Measurements from ENCODE around the gene MYO1G. TPM values are rescaled to one million over a fixed set of nuclear protein-coding genes. Genes with fewer than 3 reads are reported as not detected.
A peak's percentile ranks its signal among the peaks of the same experiment; 100 is the strongest.

Gene MYO1G
- total and polyA plus RNA-seq, 4 experiments from 2014 or later = 92.9 to 168 (median 119) TPM

DNA sequence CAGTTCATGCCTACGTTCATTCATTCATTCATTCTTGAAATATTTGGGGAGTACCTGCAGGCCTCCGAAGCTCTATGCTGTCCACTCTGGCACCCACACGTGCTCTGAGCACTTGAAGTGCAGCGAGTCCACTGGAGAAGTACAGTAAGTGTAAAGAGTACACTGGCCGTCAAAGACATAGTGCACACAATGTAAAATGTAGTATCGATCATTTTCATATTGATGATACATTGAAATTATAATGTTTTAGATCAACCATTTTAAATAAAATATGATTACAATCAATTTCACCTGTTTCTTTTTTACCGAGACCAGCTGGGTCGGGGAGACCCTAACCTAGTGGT, 56.5 kb downstream of the MYO1G start:
- ChIA-PET POLR2A (ENCODE audit: partially characterized antibody) (interaction anchor here (1.0 kb wide), 1 partner anchor 74 kb away, joined by 3 read pairs; no protein-coding TSS in a partner anchor), CTCF (ENCODE audit: partially characterized antibody) (interaction anchor here (0.7 to 9.6 kb wide), 16 partner anchors 9 to 357 kb away, joined by 3 to 160 read pairs (median 6); partner anchors contain the start of genes PURB and TMED4)
- peak overlapping the region in 1 of 7 donors; percentile 77 for H3K27ac Mint-ChIP-seq
- no peaks in the 10 kb centered on the region for H3K36me3 ChIP-seq (ENCODE audit: insufficient read depth, low read length)
- H3K27ac ChIP-seq (ENCODE audit: low read depth, low read length) = no peak overlapping the region
- H3K36me3 Mint-ChIP-seq = no peaks in the 10 kb centered on the region
- H3K27me3 ChIP-seq (ENCODE audit: insufficient read depth, low read length) = no peaks in the 10 kb centered on the region
- H3K4me3 ChIP-seq (ENCODE audit: low read length in 2 of 2) = no peak overlapping the region
- no peak for DNase-seq
- H3K9me3 Mint-ChIP-seq = no peaks in the 10 kb centered on the region
- H3K4me1 Mint-ChIP-seq = peaks cover 0 to 10% (median 7%) of the 10 kb centered on the region in 4 donors
- intact Hi-C loops (cut with micrococcal nuclease) = loop anchor here (1.0 kb wide), 4 partner anchors 37 to 334 kb away; partner anchors contain the start of gene PURB
- H3K4me1 ChIP-seq (ENCODE audit: insufficient read depth, low read length) = peaks cover 4% of the 10 kb centered on the region
- no peaks in the 10 kb centered on the region for H3K9me3 ChIP-seq (ENCODE audit: control insufficient read depth in 1 of 2, low read length in 2 of 2)
- H3K4me3 Mint-ChIP-seq = peak overlapping the region in 1 of 8 donors; percentile 14
- H3K27me3 Mint-ChIP-seq = peaks cover 0 to 2% of the 10 kb centered on the region in 2 donors

DNA sequence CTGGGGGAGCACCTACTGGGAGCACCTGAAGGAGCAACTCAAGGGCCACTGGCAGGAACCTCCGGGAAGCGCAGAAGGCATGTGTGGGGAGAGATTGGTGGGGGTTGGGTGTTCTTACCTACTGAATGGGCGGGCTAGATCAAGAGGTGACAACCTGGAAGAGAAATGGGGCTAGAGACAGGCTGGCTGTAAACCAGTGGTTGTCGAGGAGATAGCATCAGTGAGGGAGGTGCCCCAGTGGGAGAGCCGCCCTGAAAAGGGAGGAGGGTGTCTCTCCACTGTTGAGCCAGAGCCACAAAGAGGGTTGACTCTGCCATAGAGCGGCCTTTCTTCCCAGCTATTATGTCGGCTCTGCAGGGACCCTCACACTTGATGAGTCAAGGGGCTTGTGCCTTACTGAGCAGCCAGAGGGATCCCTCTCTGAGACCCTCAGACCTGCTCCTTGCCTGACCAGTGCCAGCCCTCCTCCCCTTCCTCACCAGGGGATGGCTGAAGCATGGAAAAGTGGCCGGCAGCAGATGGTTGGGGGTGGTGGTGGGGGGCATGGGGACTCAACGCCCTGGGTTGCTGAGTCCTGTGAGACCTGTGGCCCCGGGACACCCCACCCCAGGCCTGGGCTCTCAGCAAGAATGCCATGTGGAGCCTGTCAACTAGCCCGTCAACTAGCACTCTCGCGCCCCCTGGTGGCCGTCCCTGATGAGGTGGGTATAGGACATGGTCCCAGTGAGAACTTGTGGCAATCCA, 57.0 kb downstream of the MYO1G start:
- Histone ChIP-seq H3K9me3 (ENCODE audit: control insufficient read depth in 1 of 2, low read length in 2 of 2) (no peaks in the 10 kb centered on the region), H3K4me1 (ENCODE audit: insufficient read depth, low read length) (peaks cover 4% of the 10 kb centered on the region), H3K36me3 (ENCODE audit: insufficient read depth, low read length) (no peaks in the 10 kb centered on the region), H3K27me3 (ENCODE audit: insufficient read depth, low read length) (no peaks in the 10 kb centered on the region), H3K27ac (ENCODE audit: low read depth, low read length) (no peak overlapping the region), H3K4me3 (ENCODE audit: low read length in 2 of 2) (no peak overlapping the region)
- Mint-ChIP-seq H3K9me3 (no peaks in the 10 kb centered on the region), H3K4me1 (peaks cover 0 to 10% (median 7%) of the 10 kb centered on the region in 4 donors), H3K27me3 (peaks cover 0 to 2% of the 10 kb centered on the region in 2 donors), H3K36me3 (no peaks in the 10 kb centered on the region), H3K4me3 (no peak overlapping the region), H3K27ac (peak overlapping the region in 5 of 7 donors; percentile 37 to 90 (median 81))
- ChIA-PET CTCF (ENCODE audit: partially characterized antibody) (interaction anchor here (0.6 to 9.6 kb wide), 18 partner anchors 9 to 356 kb away, joined by 3 to 160 read pairs (median 6); partner anchors contain the start of genes PURB and TMED4), POLR2A (ENCODE audit: partially characterized antibody) (interaction anchor here (1.0 to 1.2 kb wide), 2 partner anchors 64 to 73 kb away, joined by 3 read pairs; no protein-coding TSS in a partner anchor)
- peak; percentile 83 to 91 (median 86) for DNase-seq
- intact Hi-C loops (cut with micrococcal nuclease) = loop anchor here (1.0 kb wide), 4 partner anchors 36 to 333 kb away; partner anchors contain the start of gene PURB

DNA sequence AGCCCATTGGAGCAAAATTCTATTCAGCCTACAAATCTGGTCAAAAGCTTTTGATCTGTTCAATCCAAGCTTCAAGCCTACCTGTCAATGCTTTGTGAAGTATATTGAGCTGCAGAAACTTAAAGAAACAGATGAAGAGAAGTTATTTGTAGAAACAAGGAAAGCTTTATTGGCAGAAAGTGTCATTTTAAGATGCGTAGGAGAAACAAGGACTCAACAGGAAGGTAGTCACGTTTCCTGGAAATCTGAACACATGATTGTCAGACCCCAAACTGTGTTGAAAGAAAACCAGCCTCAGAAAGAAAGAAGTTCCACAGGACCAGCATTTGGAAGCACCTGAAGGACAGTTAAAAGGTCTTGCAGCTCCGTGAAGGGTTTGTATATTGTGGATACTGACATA, 58.7 kb downstream of the MYO1G start:
- no peaks in the 10 kb centered on the region for H3K27me3 Mint-ChIP-seq
- Histone ChIP-seq H3K9me3 (ENCODE audit: control insufficient read depth in 1 of 2, low read length in 2 of 2) (no peaks in the 10 kb centered on the region), H3K27me3 (ENCODE audit: insufficient read depth, low read length) (no peaks in the 10 kb centered on the region), H3K4me1 (ENCODE audit: insufficient read depth, low read length) (peaks cover 8% of the 10 kb centered on the region), H3K27ac (ENCODE audit: low read depth, low read length) (no peak overlapping the region), H3K4me3 (ENCODE audit: low read length in 2 of 2) (no peak overlapping the region), H3K36me3 (ENCODE audit: insufficient read depth, low read length) (no peaks in the 10 kb centered on the region)
- ChIA-PET CTCF (ENCODE audit: partially characterized antibody) (interaction anchor here (0.6 to 9.6 kb wide), 19 partner anchors 10 to 332 kb away, joined by 3 to 160 read pairs (median 3); partner anchors contain the start of gene H2AZ2), POLR2A (ENCODE audit: partially characterized antibody) (interaction anchor here (0.8 to 1.0 kb wide), 2 partner anchors 63 to 347 kb away, joined by 3 to 4 read pairs; partner anchors contain the start of gene DDX56)
- no peak overlapping the region for H3K4me3 Mint-ChIP-seq
- intact Hi-C loops (cut with micrococcal nuclease) = no loop called here
- H3K4me1 Mint-ChIP-seq = peaks cover 1 to 12% (median 8%) of the 10 kb centered on the region in 4 donors
- H3K9me3 Mint-ChIP-seq = no peaks in the 10 kb centered on the region
- DNase-seq = no peak
- H3K36me3 Mint-ChIP-seq = no peaks in the 10 kb centered on the region
- H3K27ac Mint-ChIP-seq = peak overlapping the region in 2 of 7 donors; percentile 19 to 56

DNA sequence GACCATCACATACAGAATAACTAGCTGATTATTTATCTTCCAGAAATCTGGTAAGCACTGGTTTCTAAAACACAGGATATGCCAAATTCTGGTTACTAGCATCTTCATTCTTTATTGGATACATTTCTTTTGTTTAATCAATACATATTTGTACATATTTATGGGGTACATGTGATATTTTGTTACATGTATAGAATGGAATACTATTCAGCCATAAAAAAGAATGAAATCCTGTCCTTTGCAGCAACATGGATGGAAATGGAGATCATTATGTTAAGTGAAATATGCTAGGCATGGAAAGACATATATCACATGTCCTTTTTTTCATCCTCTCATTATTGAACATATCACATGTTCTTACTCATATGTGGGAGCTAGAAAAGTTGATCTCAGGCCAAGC, 60.8 kb downstream of the MYO1G start:
- Mint-ChIP-seq H3K9me3 (no peaks in the 10 kb centered on the region), H3K4me1 (peaks cover 5 to 24% (median 13%) of the 10 kb centered on the region in 4 donors), H3K27ac (peak overlapping the region in 2 of 7 donors; percentile 9 to 53), H3K4me3 (no peak overlapping the region), H3K27me3 (no peaks in the 10 kb centered on the region), H3K36me3 (no peaks in the 10 kb centered on the region)
- ChIA-PET POLR2A (ENCODE audit: partially characterized antibody) (no interaction called here), CTCF (ENCODE audit: partially characterized antibody) (interaction anchor here (0.7 to 9.6 kb wide), 4 partner anchors 11 to 244 kb away, joined by 3 to 160 read pairs (median 14); no protein-coding TSS in a partner anchor)
- H3K4me3 ChIP-seq (ENCODE audit: low read length in 2 of 2) = no peak overlapping the region
- intact Hi-C loops (cut with micrococcal nuclease) = no loop called here
- H3K36me3 ChIP-seq (ENCODE audit: insufficient read depth, low read length) = no peaks in the 10 kb centered on the region
- H3K27me3 ChIP-seq (ENCODE audit: insufficient read depth, low read length) = no peaks in the 10 kb centered on the region
- DNase-seq = no peak
- no peaks in the 10 kb centered on the region for H3K9me3 ChIP-seq (ENCODE audit: control insufficient read depth in 1 of 2, low read length in 2 of 2)
- H3K4me1 ChIP-seq (ENCODE audit: insufficient read depth, low read length) = peaks cover 10% of the 10 kb centered on the region
- no peak overlapping the region for H3K27ac ChIP-seq (ENCODE audit: low read depth, low read length)

DNA sequence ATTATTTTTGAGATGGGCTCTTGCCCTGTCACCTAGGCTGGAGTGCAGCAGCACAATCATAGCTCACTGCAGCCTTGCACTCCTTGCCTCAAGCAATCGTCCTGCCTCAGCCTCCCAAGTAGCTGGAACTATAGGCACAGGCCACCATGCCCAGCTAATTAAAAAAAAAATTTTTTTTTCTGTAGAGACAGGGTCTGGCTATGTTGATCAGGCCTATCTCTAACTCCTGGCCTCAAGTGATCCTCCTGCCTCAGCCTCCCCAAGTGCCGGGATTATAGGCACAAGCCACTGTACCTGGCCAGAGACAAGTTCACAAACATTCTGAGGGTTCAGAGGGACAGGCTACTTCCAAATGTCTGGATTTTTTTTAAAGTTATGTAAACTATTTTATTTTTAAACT, 61.4 kb downstream of the MYO1G start:
- Histone ChIP-seq H3K27me3 (ENCODE audit: insufficient read depth, low read length) (no peaks in the 10 kb centered on the region), H3K4me3 (ENCODE audit: low read length in 2 of 2) (no peak overlapping the region), H3K4me1 (ENCODE audit: insufficient read depth, low read length) (peaks cover 10% of the 10 kb centered on the region), H3K27ac (ENCODE audit: low read depth, low read length) (no peak overlapping the region), H3K9me3 (ENCODE audit: control insufficient read depth in 1 of 2, low read length in 2 of 2) (no peaks in the 10 kb centered on the region), H3K36me3 (ENCODE audit: insufficient read depth, low read length) (no peaks in the 10 kb centered on the region)
- peaks cover 5 to 24% (median 13%) of the 10 kb centered on the region in 4 donors for H3K4me1 Mint-ChIP-seq
- intact Hi-C loops (cut with micrococcal nuclease) = no loop called here
- DNase-seq = no peak
- H3K4me3 Mint-ChIP-seq = no peak overlapping the region
- CTCF ChIA-PET (ENCODE audit: partially characterized antibody) = interaction anchor here (0.7 to 9.6 kb wide), 4 partner anchors 12 to 245 kb away, joined by 3 to 160 read pairs (median 14); no protein-coding TSS in a partner anchor
- H3K27me3 Mint-ChIP-seq = no peaks in the 10 kb centered on the region
- H3K9me3 Mint-ChIP-seq = no peaks in the 10 kb centered on the region
- no peaks in the 10 kb centered on the region for H3K36me3 Mint-ChIP-seq
- no peak overlapping the region for H3K27ac Mint-ChIP-seq
- POLR2A ChIA-PET (ENCODE audit: partially characterized antibody) = no interaction called here

DNA sequence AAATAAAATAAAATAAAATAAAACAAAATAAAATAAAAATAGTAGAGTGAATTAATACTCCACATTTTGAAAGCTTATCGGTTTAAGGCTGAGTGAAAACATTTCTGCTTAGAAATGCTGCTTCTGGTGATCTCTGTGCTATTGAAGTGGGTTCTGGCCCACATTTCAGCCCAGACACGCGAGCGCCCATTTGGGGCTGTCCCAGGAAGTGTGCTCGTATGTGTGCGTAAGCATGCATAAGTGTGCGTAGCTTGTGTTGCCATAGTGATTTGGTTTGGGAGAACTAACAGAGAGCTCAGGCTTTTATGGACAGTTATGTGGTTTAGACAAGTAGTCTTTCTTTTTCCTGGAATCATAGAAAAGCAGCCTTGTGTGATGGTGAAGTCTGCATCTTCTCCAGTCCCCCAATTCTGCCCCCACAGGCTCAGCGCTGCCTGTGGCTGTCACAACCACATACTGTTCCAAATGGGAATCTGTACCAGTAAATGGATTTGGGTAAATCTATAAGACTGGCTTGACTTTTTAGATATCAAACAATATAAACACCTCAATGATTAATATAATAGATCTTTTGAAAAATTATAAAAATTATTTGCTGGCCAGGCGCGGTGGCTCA, 63.7 kb downstream of the MYO1G start:
- no peak overlapping the region for H3K4me3 ChIP-seq (ENCODE audit: low read length in 2 of 2)
- no peaks in the 10 kb centered on the region for H3K36me3 ChIP-seq (ENCODE audit: insufficient read depth, low read length)
- H3K4me1 ChIP-seq (ENCODE audit: insufficient read depth, low read length) = peaks cover 6% of the 10 kb centered on the region
- Mint-ChIP-seq H3K9me3 (no peaks in the 10 kb centered on the region), H3K36me3 (no peaks in the 10 kb centered on the region), H3K27me3 (no peaks in the 10 kb centered on the region), H3K4me1 (peaks cover 5 to 15% (median 6%) of the 10 kb centered on the region in 4 donors), H3K4me3 (peak overlapping the region in 5 of 8 donors; percentile 15 to 53 (median 32)), H3K27ac (peak overlapping the region in 6 of 7 donors; percentile 76 to 98 (median 91))
- no peaks in the 10 kb centered on the region for H3K9me3 ChIP-seq (ENCODE audit: control insufficient read depth in 1 of 2, low read length in 2 of 2)
- DNase-seq = peak; percentile 77 to 90 (median 85)
- intact Hi-C loops (cut with micrococcal nuclease) = loop anchor here (1.0 kb wide), 1 partner anchor 30 kb away; the partner anchor contains the start of gene PURB
- peak overlapping the region; percentile 43 for H3K27ac ChIP-seq (ENCODE audit: low read depth, low read length)
- ChIA-PET POLR2A (ENCODE audit: partially characterized antibody) (interaction anchor here (0.8 to 1.8 kb wide), 4 partner anchors 29 to 309 kb away, joined by 3 to 10 read pairs (median 4); partner anchors contain the start of genes OGDH and PURB), CTCF (ENCODE audit: partially characterized antibody) (interaction anchor here (1.0 kb wide), 1 partner anchor 58 kb away, joined by 3 read pairs; no protein-coding TSS in a partner anchor)
- no peaks in the 10 kb centered on the region for H3K27me3 ChIP-seq (ENCODE audit: insufficient read depth, low read length)
